ENCODE results near the gene TAF4.

DNA sequence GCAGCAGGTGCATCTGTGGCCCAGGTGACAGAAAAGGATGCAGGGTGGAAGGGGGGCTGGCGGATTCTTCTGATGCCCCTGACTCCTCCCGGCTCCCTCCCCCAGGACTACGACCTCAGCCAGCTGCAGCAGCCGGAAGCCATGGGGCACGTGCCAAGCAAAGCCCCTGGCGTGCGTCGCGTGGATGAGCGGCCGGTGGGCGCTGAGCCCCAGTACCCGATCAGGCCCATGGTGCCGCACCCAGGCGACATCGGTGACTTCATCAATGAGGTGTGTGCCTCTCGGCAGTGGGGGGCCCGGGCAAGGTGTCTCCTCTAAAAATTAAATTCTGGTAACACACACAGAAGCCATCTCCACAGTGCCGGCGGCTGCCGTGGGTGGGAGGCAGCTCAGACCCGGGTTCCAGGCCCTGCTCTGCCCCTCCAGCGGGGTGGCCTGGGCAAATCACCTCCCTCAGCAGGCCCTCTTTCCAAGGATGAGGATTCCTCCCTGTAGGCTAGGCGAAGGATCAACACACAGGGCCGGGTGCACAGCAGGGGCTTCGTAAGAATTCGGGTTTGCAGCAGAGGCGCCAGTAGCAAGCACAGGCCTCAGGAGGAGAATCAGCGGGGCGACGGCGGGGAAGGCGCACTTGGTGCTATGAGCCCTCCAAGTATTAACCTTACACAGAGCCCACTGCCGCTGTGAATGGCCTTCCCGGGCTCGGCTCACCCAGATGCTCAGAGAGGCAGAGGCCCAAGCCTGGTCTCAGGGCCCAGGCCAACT, 131.5 kb downstream of the TAF4 start:
- no peak for TF ChIP-seq POLR2AphosphoS5 (IDR thresholded peaks at IDR 0.05; ENCODE audit: low read depth, low read length)
- no peak for TF ChIP-seq TAF1 (IDR thresholded peaks at IDR 0.05; ENCODE audit: borderline replicate concordance, low read depth, low read length)

All from GM12892 (cell line).